HTR-8/SVneo (cell line): ENCODE data around the gene MAP3K19.
"Not testable (repeated sequence)": the region's sequence is repeated elsewhere in the genome, so short reads cannot be mapped to it uniquely, and the experiment has no call there.

Experiments used
- DNase-seq: peaks from one replicate; pipeline ENCODE4 v3.0.0; 2011; ENCODE audit warnings: low spot score, mixed read lengths; ENCODE audit not compliant: insufficient read length
- FAIRE-seq: peaks from 2 replicates; lab custom pipeline; 2011; peaks lifted over from hg19 to GRCh38; lab: Jason Lieb, UNC

MAP3K19 gene

DNA sequence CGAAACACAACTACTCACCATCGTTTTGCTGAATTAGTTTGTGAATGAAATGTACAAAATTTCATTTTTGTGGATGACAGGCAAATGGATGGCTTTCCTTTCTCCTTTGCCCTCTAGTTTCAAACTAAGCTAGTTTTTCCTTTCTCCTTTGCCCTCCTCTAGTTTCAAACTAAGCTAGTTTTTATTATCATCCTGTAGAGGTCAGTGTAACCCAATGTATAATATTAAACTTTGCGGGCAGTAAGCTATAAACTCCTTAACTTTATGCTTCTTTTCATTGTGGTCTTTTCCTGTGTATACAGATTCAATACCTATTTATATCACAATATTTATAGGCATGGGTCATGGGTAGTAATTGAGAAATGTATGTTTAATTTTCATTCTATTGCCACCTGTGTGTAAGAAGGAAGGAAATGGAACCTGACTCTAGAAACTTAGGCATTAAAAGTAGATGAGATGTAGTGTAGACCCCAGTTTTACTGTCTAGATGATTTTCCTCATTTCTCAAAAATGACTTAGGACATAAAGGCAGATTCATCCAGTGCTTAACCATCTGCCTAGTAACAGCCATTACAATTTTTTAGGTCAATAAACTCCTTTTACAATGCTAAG lies 58.1 kb downstream of the MAP3K19 start:
- FAIRE-seq (no peak), DNase-seq (peak; percentile 37)

DNA sequence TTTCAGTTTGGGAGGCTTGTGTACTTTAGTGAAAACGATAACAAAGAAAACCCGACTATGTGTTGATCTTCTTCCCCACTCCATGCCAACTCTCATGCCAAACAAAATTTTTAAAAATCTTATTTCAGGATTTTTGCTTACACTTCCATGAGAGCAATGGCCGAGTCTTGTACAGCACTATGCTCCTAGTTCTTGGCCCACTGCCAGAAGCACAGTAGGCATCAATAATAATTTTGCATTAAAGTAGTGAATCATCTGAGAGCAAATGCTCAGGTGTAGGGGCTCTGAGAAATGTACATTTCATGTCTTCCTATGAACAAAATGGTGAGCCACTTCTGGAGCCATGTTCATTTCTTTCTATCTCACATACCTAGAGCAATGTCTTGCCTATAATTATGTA lies 62.2 kb downstream of the MAP3K19 start:
- FAIRE-seq (no peak), DNase-seq (no peak)

DNA sequence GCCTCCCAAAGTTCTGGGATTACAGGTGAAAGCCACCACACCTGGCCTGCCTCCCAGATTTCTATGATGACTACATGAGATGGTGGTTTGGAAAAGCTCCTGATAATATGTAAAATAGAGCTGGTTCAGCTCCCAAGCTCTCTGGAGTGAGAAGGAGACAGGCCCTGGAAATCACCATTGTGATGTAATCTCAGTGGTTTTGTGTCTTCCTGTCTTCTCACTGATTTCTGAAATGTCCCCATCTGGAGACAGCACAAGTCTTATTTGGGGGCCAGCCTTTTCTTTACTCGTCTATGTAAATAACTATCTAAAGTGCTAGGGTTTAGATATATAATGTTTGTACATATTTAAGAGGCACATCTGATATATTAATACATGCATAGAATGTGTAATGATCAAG lies 64.6 kb downstream of the MAP3K19 start:
- no peak for FAIRE-seq
- no peak for DNase-seq

DNA sequence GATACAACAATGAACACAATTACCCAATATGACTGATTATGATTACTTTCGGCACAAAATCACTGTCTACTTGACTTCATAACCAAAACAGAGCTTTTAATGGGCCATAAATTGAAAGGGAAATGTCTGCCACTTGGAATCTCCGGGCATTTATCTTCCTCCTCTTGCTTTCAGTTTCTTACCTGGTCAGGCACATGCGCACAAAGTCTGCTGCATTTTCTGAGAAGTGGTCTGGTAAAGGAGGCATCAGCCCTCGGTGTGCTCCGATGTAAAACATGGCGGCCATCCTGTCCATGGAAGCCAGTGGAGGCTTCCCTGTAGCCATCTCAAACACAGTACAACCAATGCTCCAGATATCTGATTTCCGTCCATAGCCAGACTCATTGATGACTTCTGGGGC lies 66.6 kb downstream of the MAP3K19 start:
- DNase-seq (no peak), FAIRE-seq (no peak)

DNA sequence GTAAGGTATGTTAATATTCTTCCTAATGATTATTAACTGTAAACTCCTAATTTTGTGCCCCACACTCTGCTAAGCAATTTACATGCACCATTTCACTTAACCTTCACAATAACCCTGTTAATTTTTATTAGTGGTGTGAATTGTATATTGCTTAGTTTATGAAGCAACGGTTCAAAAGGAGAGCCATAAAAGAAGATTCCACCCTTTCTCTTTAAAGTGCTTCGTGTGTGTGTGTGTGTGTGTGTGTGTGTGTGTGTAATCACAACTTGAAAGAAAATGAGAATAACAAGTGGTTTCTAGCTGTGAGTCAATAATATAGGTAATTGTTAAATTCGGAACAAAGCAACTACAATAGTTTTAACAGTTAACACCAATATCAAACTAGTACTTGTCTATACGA lies 68.0 kb downstream of the MAP3K19 start:
- FAIRE-seq (no peak), DNase-seq (no peak)

DNA sequence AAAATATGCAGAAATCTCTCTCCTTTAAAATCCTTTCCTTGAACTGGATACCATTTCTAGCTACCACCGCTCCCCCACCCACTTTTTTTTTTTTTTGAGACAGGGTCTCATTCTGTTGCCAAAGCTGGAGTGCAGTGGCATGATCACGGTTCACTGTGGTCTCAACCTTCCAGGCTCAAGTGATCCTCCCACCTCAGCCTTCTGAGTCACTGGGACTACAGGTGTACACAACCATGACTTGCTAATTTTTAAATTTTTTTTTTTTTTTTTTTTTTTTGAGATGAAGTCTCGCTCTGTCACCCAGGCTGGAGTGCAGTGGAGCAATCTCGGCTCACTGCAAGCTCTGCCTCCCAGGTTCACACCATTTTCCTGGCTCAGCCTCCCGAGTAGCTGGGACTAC lies 70.1 kb downstream of the MAP3K19 start:
- DNase-seq, FAIRE-seq: not testable (repeated sequence)

DNA sequence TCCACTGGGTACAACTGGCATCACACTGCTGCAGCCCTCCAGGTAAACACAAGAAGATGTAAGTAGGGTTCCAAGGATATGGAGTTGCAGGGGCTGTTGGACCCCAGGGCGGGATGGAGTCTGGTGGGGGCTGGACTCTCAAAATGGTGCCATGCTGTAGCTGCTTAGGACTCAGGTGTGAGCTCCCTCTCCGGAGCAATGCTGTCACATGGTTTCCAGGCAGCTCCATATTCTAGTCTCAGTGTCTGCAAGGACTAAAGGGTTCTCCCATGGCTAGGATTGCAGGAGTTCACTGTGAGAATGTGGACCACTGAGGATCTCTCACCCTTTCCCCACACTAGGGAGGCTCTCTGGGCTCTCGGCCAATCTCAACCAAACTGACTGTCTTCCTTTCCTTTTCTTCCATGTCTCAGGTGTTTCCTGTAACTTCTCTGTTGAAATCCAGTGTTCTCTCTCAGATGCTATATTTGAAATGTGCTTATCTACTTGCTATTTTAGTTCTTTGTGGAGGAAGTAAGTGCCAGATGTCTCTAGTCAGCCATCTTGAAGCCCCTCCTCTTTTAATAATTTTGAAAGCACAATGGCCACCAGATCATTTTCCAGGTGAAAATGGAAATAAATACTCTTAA lies 71.1 kb downstream of the MAP3K19 start:
- FAIRE-seq (no peak), DNase-seq (no peak)

DNA sequence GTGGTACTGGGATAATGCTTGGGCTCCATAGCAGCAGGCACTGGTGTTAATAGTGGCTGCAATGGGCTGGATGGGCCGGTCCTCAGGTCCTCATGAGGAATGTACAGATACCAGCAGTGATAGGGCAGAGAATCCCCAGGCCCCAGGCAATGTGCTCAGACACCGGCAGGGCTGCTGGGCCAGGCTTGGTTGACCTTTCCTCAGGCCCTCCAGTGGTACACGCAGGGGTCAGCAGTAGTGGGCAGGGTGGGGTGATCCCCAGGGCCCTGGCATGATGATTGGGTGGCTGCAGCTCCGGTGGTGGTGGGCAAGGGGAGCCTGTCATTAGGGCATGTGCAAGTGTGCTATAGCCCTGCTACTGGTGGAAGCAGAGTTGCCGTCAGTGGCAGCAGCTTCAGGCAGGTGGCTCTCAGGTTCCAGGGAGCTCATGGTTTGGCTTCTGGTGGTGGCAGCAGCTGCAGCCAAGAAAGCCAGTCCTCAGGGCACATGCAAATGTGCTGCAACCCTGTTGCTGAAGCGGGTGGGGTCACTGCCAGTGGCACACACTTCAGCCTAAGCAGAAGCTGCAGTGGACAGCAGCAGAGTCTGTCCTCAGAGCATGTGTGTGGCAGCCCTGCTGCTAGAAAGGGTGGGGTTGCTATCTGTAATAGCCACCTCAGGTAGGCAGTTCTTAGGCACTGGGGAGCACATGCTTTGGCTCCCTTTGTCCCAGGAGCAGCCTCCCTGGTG lies 71.8 kb downstream of the MAP3K19 start:
- FAIRE-seq (no peak), DNase-seq (no peak)

DNA sequence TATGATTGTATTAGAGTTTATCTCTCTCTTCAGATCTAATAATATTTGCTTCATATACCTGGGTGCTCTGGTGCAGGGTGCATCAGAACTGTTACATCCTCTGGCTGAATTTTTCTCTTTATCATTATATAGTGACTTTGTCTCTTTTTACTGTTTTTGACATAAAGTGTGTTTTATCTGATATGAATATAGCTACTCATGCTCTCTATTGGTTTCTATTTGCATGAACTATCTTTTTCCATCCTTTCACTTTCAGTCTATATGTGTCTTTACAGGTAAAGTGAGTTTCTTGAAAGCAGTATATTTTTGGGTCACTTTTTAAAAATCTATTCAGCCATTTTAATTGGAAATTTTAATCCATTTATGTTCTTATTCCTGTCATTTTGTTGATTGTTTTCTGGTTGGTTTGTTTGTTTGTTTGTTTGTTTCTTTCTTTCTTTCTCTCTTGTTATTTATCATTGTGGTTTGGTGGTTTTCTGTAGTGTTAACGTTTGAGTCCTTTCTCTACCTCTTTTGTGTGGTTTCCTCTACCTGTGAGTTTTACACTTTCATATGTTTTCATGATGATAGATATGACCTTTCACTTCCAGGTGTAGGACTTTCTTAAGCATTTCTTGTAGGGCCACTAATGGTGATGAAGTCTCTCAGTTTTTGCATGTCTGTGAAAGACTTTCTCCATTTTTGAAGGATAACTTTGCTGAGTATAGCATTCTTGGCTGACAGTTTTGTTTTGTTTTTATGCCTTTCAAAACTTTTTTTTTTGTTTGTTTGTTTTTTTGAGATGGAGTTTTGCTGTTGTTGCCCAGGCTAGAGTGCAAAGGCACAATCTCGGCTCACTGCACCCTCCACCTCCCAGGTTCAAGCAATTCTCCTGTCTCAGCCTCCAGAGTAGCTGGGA lies 73.8 kb downstream of the MAP3K19 start:
- FAIRE-seq (no peak), DNase-seq (no peak)

DNA sequence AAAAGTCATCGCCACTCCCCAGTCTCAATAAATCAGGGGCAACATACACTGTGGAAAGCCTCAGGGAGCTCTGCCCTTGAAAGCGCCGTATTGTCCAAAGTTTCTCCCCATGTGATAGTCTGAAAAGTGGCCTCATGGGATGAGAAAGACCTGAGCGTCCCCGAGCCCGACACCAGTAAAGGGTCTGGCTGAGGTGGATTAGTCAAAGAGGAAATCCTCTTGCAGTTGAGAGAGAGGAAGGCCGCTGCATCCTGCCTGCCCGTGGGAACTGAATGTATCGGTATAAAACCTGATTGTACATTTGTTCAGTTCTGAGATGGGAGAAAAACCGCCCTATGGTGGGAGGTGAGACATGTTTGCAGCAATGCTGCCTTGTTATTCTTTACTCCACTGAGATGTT lies 80.1 kb downstream of the MAP3K19 start:
- DNase-seq, FAIRE-seq: not testable (repeated sequence)

DNA sequence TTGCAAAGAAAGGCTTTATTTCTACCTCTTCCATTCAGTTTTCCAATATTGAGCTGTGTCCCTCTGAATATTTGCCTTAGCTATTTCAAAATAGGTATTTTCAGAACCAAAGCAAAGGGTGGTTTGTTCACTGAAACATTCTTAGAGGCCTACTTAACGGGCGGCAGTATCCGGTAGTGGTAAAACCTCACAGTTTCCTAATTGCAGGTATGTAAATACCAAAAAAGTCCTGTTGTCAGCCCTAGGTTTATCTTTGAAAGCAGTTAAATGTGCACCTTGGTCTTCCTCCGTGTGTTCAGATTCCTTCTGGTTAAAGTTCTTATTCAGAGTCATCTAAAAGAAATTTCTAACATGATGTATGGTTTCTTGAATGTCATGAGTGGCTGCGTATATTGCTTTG lies 89.8 kb downstream of the MAP3K19 start:
- no peak for DNase-seq
- no peak for FAIRE-seq

DNA sequence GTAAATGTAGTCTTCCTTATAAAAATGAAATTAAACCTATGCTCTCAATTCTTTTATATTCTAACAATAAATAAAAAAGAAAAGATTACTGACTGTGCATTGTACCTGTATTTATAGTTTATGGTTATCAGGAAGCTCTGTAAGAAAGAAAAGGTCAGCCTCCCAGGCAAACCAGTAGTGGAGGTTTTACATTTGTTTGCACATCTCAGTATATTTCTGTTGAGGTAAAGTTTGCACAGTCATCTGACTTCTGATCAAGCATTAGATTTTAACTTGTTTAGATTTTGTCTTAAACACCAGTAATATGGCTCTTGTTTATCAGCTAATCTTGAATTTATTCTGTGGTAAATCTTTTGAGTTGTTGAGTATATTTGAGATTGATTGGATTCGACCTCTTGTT lies 91.5 kb downstream of the MAP3K19 start:
- FAIRE-seq, result no peak
- DNase-seq, result no peak

DNA sequence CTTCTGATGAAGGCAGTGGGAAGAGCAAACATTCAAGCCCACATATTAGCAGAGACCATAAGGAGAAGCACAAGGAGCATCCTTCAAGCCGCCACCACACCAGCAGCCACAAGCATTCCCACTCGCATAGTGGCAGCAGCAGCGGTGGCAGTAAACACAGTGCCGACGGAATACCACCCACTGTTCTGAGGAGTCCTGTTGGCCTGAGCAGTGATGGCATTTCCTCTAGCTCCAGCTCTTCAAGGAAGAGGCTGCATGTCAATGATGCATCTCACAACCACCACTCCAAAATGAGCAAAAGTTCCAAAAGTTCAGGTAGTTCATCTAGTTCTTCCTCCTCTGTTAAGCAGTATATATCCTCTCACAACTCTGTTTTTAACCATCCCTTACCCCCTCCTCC lies 93.2 kb downstream of the MAP3K19 start:
- DNase-seq, result no peak
- no peak for FAIRE-seq

DNA sequence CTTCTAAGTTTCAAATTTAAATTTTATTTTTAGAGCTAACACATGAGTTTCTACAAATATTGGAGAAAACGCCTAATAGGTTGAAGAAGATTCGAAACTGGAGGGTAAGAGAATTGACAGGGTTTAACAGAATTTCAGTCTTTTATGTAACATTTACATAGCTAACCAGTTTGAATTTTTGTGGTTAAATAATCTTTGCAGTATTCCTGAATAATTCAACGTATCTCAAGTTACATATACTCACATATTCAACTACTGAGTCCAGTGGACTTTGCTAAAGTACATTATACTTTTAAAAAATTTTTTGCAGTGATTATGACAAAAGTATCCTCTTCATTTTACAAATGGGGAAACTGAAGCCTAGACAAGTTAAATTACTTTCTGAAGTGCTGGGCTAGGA lies 94.6 kb downstream of the MAP3K19 start:
- DNase-seq (no peak), FAIRE-seq (no peak)

DNA sequence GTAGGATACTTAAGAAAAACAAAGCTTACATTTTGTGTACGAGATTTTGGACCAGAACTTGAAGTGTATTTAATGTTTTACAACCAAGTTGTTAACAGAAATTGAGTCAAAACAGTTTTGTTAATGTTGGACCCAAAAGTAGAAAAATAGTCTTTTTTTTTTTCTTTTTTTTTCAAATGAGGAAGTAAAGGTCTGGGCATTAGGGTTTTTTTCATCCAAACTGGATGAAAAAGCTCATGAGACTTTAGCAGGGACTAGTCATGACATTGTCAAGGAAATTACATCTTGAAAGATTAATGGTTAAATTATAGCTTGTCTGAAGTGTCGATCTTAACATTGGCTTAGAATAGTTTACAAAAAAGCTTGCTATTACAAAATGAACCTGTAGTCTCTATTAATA lies 96.4 kb downstream of the MAP3K19 start:
- DNase-seq, result no peak
- no peak for FAIRE-seq

DNA sequence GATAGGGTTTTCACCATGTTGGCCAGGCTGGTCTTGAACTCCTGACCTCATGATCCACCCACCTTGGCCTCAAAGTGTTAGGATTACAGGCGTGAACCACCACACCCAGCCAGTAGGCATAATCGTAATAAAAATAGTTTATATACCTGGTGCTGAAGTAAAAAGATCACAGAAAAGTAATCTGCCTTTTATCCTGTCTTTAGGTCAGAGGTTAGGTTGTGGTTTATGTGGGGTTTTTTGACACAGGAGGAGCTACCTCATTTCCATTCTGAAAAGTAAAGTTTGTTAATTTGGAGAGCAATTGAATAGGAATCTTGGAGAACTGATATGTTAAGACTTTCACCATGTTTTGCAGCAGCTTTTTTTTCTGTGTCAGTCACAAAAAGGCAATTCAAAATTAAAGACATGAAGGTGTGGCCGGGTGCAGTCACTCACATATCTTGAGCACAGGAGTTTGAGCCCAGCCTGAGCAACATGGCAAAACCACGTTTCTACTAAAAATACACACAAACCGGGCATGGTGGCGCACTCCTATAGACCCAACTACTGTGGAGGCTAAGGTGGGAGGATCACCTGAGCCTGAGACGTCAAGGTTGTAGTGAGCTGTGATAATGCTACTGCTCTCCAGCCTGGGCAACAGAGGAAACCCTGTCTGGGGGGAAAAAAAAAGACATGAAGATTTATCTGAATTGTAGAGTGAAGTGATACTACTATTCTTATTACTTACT lies 97.1 kb downstream of the MAP3K19 start:
- DNase-seq (no peak), FAIRE-seq (no peak)

DNA sequence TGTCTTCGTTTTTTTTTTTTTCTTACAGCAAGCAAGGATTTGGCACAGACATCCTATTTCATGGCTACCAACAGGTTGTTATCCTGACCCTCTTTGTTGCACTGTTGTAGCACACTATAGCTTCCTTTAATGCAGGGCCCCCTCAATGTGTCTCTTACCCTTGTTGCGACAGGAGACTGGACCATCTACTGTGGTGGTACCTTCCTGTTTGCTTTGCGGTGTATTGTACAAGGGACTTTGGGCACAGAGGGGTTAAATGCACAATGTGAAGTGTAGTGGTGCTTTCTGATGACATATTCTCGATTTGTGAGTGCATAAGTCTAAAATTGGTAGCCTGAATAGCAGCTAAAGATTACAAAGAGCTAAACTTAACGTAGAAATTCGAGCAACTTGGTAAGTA lies 101.2 kb downstream of the MAP3K19 start:
- peak; percentile 9 for FAIRE-seq
- DNase-seq, result no peak

DNA sequence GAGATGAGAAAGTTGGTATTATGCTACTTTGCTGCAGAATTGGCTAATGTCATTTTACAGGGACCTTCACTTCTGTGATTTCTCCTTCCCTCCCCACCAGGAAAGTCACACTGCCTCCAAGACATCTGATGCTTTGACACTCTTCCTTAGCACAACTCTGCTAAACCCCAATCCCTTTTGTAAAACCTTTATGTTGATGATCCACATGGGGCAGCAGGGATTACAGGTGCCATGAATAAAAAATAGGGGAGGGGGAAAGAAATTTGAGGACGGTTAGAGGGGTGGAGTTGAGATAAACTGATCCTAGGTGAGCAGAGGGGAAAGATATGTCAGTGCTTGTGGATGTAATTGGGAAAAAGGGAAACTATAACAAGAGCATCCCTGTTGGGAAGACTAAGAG lies 102.3 kb downstream of the MAP3K19 start:
- FAIRE-seq (no peak), DNase-seq (no peak)

DNA sequence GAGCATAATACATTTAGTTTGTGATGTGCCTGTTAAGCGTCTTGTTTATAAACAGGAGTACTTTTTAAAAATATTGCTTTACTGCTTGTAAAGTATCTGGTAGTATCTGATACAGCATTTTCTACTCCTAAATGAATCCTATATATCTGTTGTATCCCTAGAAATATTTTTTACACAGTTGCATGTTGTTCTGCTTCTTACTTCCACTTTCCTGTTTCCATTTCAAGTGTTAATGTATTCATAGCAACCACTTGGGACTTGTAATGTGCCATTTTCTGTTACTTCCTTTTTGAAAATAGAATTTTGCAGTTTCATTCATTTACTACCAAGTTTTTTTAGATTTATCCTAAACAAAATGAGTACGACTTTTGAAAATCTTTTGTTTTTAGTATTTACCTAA lies 103.7 kb downstream of the MAP3K19 start:
- DNase-seq (no peak), FAIRE-seq (no peak)

DNA sequence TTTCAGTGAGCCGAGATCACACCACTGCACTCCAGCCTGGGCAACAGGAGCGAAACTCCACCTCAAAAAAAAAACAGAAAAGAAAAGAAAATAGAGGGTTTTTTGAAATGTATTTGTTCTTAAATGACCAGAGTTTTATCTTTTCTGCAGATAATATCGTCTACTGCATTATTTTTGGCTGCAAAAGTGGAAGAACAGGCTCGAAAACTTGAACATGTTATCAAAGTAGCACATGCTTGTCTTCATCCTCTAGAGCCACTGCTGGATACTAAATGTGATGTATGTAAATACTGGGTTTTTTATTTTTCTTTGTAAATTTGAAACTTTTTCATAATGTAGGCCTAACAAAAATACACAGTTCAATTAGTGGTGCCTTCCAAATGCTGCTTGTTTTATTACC lies 110.6 kb downstream of the MAP3K19 start:
- FAIRE-seq, result no peak
- no peak for DNase-seq
